HG03060 (cell line): ENCODE results near the gene PLA2G12A.

Experiments
- ATAC-seq: cut with Tn5 transposase; IDR thresholded peaks from one replicate; pipeline ENCODE4 v1.9.1; 2021; ENCODE audit warnings: low read depth, moderate number of reproducible peaks; ENCODE audit not compliant: unreplicated experiment

Gene PLA2G12A

GRCh38 chr4:109729117-109729717, 653 bp downstream of the PLA2G12A start:
- ATAC-seq: peak; percentile 14

- no peak for ATAC-seq
Observed at GRCh38 chr4:109728385-109728784, 1.5 kb downstream of the PLA2G12A start.

GRCh38 chr4:109723110-109723509, 6.8 kb downstream of the PLA2G12A start:
- ATAC-seq: no peak

GRCh38 chr4:109722357-109722756, 7.5 kb downstream of the PLA2G12A start:
- no peak for ATAC-seq

GRCh38 chr4:109721033-109721432, 8.8 kb downstream of the PLA2G12A start:
- ATAC-seq: no peak

GRCh38 chr4:109719604-109720003, 10.3 kb downstream of the PLA2G12A start:
- no peak for ATAC-seq

GRCh38 chr4:109718759-109719158, 11.1 kb downstream of the PLA2G12A start:
- no peak for ATAC-seq

- no peak for ATAC-seq
Observed at GRCh38 chr4:109713500-109713899, 16.4 kb downstream of the PLA2G12A start.

GRCh38 chr4:109708990-109709389, 20.9 kb downstream of the PLA2G12A start:
- peak; percentile 93 for ATAC-seq

GRCh38 chr4:109708435-109708834, 21.4 kb downstream of the PLA2G12A start:
- no peak for ATAC-seq

GRCh38 chr4:109703664-109704361, 26.1 kb downstream of the PLA2G12A start:
- no peak for ATAC-seq

- peak; percentile 39 for ATAC-seq
Observed at GRCh38 chr4:109702950-109703663, 26.8 kb downstream of the PLA2G12A start, which contains the start of gene CASP6. TSS of gene CASP6 (minus strand) at chr4:109703445. CDS start at chr4:109703395, 50 bp downstream.

- no peak for ATAC-seq
Observed at GRCh38 chr4:109701566-109702410, 28.1 kb downstream of the PLA2G12A start.

GRCh38 chr4:109699553-109700225, 30.2 kb downstream of the PLA2G12A start:
- no peak for ATAC-seq

GRCh38 chr4:109698656-109699055, 31.2 kb downstream of the PLA2G12A start:
- ATAC-seq: no peak

- ATAC-seq: no peak
Observed at GRCh38 chr4:109691411-109691920, 38.4 kb downstream of the PLA2G12A start.

GRCh38 chr4:109690690-109691410, 39.0 kb downstream of the PLA2G12A start:
- ATAC-seq: peak; percentile 76

- ATAC-seq: no peak
Observed at GRCh38 chr4:109684727-109685126, 45.1 kb downstream of the PLA2G12A start.

GRCh38 chr4:109683621-109684253, 46.1 kb downstream of the PLA2G12A start:
- ATAC-seq: no peak
